ENCODE measurements around the gene MTCL1. TPM values are rescaled to one million over a fixed set of nuclear protein-coding genes. Genes with fewer than 3 reads are reported as not detected.

MTCL1 gene
- total RNA-seq, 2 donors from 2014 or later, result 4.1 to 17.2 TPM

- DNase-seq (peak; percentile 43 to 57), ATAC-seq (no peak)
- intact Hi-C loops (cut with DNase I, micrococcal nuclease), result no loop called here
Observed at GRCh38 chr18:8706791-8707555, 1.6 kb downstream of the MTCL1 start.

GRCh38 chr18:8707556-8708300 lies 2.4 kb downstream of the MTCL1 start:
- intact Hi-C loops (cut with DNase I, micrococcal nuclease), result no loop called here
- ATAC-seq, result no peak
- no peak for DNase-seq

- ATAC-seq (no peak), DNase-seq (no peak)
- intact Hi-C loops (cut with DNase I, micrococcal nuclease), result no loop called here
Observed at GRCh38 chr18:8708670-8709069, 3.3 kb downstream of the MTCL1 start.

- intact Hi-C loops (cut with DNase I, micrococcal nuclease), result no loop called here
- no peak for ATAC-seq
- DNase-seq, result no peak
Observed at GRCh38 chr18:8709248-8710059, 4.1 kb downstream of the MTCL1 start.

- no peak for DNase-seq
- ATAC-seq, result no peak
- intact Hi-C loops (cut with DNase I, micrococcal nuclease), result no loop called here
Observed at GRCh38 chr18:8711736-8712135, 6.4 kb downstream of the MTCL1 start.

DNA sequence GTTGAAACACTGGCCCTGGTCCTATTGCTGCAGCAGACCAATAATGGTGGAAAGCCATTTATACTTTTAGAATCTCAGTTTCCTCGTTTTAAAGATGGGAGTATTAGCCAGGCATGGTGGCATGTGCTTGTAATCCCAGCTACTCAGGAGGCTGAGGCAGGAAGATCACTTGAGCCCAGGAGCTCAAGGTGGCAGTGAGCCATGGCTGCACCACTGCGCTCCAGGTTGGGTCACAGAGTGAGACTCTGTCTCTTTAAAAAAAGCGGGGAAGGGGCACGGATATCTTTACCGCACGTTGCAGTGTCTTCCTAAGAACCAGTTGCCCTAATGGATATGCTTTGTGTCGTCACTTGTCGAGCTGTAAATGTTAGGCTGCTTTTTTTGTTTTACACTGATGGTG lies 8.3 kb downstream of the MTCL1 start:
- intact Hi-C loops (cut with DNase I, micrococcal nuclease), result no loop called here
- ATAC-seq (no peak), DNase-seq (no peak)

- no peak for DNase-seq
- ATAC-seq, result no peak
- intact Hi-C loops (cut with DNase I, micrococcal nuclease), result no loop called here
Observed at GRCh38 chr18:8715599-8715998, 10.2 kb downstream of the MTCL1 start.

DNA sequence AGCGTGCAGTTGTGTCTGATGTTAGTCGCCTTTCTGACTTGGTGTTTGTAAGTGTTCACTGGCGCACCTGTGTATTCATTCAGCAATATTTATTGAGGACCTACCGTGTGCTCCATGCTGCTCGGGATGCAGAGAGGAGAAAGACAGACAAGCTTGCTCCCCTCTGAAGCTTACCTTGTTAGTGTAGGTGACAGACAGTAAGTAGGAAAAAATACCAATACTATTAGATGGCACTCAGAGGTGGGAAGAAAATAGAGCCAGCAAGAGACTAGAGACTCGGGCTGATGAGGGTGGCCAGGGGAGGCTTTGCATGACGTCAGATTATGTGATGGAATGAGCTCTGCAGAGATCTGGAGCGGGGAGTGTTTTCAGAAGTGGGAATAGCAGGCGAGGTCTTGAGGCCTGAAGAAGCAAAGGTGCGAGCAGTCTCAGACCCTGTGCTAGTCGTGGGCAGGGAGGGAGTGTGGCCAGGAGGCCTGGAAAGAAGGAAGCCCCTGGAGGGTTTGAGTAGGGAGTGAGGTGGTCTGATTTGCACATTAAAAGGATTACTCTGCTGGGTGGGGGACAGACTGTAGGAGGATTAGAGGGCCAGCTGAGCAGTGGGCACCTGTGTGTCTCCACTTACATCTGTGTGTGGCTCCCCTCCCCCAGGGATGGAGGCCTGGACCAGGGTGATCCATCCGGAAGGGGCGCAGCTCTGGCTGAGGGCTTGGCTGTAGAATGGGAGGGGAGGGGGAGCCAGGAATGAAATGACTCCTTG lies 11.8 kb downstream of the MTCL1 start:
- intact Hi-C loops (cut with DNase I, micrococcal nuclease), result no loop called here
- no peak for ATAC-seq
- DNase-seq, result no peak

DNA sequence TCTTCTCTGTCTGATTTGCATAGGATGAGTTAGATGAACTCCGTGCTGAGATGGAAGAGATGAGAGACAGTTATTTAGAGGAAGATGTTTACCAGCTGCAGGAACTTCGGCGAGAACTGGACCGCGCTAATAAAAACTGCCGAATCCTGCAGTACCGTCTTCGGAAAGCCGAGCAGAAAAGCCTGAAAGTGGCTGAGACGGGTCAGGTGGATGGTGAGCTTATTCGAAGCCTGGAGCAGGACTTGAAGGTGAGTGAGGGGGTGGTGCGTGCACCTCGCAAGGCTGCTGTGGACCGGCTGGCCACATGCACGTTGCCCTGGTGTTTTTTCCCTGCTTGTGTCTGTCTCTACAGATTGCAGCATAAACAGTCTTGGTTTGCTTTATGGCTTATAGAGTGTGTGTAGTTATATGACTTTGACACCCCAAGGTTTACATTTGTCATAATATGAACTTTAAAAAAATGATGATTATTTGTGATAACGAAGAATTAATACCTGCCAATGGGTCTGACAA lies 13.1 kb downstream of the MTCL1 start:
- DNase-seq (no peak), ATAC-seq (no peak)
- intact Hi-C loops (cut with DNase I, micrococcal nuclease), result no loop called here

GRCh38 chr18:8719192-8719591 lies 13.8 kb downstream of the MTCL1 start:
- peak; percentile 93 for ATAC-seq
- DNase-seq, result no peak
- intact Hi-C loops (cut with DNase I, micrococcal nuclease), result no loop called here

- DNase-seq, result no peak
- no peak for ATAC-seq
- intact Hi-C loops (cut with DNase I, micrococcal nuclease), result no loop called here
Observed at GRCh38 chr18:8720141-8720540, 14.8 kb downstream of the MTCL1 start.

- no peak for ATAC-seq
- DNase-seq, result no peak
- intact Hi-C loops (cut with DNase I, micrococcal nuclease), result no loop called here
Observed at GRCh38 chr18:8721094-8721669, 15.8 kb downstream of the MTCL1 start.

DNA sequence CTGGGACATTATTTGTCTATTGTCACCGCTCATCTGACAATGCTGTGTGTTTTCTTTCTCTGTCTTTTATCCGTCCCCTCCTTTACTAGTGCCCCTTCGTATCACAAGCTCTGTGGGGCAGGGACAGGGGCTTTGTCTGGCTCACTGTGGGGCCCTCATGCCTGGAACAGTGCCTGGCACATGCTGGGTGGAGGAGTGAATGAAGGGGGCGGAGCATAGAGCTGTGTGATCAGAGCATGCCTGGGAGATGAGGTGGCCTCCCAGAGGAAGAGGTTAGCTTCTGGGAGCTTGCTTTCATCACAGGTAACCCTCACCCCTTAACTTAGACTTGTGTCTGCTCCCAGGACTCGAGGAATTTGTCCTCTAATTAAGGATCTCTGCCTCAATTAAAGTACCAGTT lies 16.4 kb downstream of the MTCL1 start:
- DNase-seq (no peak), ATAC-seq (no peak)
- intact Hi-C loops (cut with DNase I, micrococcal nuclease), result no loop called here

- intact Hi-C loops (cut with DNase I, micrococcal nuclease), result no loop called here
- peak; percentile 33 for ATAC-seq
- no peak for DNase-seq
Observed at GRCh38 chr18:8722946-8723820, 17.8 kb downstream of the MTCL1 start.

GRCh38 chr18:8724452-8724851 lies 19.1 kb downstream of the MTCL1 start:
- DNase-seq (no peak), ATAC-seq (no peak)
- intact Hi-C loops (cut with DNase I, micrococcal nuclease), result no loop called here

DNA sequence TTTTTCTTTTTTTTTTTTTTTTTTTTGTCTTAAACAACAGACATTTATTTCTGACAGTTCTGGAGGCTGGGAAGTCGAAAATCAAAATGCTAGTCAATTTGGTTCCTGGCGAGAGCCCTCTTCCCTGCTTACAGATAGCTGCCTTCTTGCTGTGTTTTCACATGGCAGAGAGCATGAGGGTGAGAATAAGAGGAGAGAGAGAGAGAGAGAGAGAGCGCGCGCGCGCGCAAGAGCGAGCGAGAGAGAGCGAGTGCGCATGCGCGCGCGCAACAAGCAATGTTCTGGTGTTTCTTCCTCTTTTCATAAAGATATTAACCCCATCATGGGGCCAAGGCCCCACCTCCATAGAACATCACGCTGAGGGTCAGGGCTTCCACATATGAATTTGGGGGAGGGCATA lies 20.9 kb downstream of the MTCL1 start:
- intact Hi-C loops (cut with DNase I, micrococcal nuclease), result no loop called here
- ATAC-seq, result no peak
- DNase-seq, result no peak

DNA sequence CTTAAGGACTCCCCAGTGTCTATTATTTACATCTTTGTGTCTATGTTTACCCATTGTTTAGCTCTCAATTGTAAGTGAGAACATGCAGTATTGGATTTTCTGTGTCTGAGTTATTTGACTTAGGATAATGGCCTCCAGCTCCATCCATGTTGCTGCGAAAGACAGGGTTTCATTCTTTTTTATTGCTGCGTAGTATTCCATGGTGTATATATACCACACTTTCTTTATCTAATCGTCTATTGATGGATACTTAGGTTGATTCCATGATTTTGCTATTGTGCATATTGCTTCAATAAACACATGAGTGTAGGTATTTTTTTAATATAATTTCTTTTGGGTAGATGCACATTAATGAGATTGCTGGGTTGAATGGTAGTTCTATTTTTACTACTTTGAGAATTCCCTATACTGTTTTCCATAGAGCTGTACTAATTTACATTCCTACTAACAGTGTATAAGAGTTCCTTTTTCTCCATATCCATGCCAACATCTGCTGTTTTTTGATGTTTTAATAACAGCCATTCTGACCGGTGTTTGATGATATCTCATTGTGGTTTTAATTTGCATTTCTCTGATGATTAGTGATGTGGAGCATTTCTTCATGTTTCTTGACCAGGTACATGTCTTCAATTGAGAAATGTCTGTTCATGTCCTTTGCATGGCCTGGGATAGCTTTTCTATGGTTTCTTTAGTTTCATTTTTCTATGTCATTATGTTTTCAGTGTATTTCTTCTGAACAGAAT lies 21.8 kb downstream of the MTCL1 start:
- DNase-seq (no peak), ATAC-seq (no peak)
- intact Hi-C loops (cut with DNase I, micrococcal nuclease), result no loop called here
